HEK293T (cell line): ENCODE measurements around the gene ST6GAL1.
"Not testable (repeated sequence)": the region's sequence is repeated elsewhere in the genome, so short reads cannot be mapped to it uniquely, and the experiment has no call there.

Experiments used
- ARNT ChIP-seq: fragments of 450-650 bp; IDR thresholded peaks from 2 replicates; pipeline ENCODE4 v1.6.1; 2017; ENCODE audit warnings: mild to moderate bottlenecking
- BHLHE40 ChIP-seq: fragments of 450-650 bp; IDR thresholded peaks from 2 replicates; pipeline ENCODE4 v1.6.1; 2016; ENCODE audit warnings: mild to moderate bottlenecking, moderate library complexity, borderline replicate concordance
- CTBP1 ChIP-seq: fragments of 450-650 bp; IDR thresholded peaks from 2 replicates; pipeline ENCODE4 v1.6.1; 2016; ENCODE audit warnings: borderline replicate concordance
- TARDBP ChIP-seq: fragments of 450-650 bp; IDR thresholded peaks from 2 replicates; pipeline ENCODE4 v1.6.1; 2016
- ZNF384 ChIP-seq: fragments of 450-650 bp; IDR thresholded peaks from 2 replicates; pipeline ENCODE4 v1.6.1; 2016

GRCh38 chr3:187010382-187010781 lies 80.1 kb downstream of the ST6GAL1 start:
- TF ChIP-seq TARDBP, BHLHE40, ARNT, CTBP1, ZNF384: not testable (repeated sequence)
